ENCODE results near the gene CHCHD6. TPM values are rescaled to one million over a fixed set of nuclear protein-coding genes. Genes with fewer than 3 reads are reported as not detected.

CHCHD6 gene
- total and polyA plus RNA-seq, 2 experiments from 2014 or later: 15.8 to 21.4 TPM

GRCh38 chr3:126749931-126750755 is 46.1 kb downstream of the CHCHD6 start:
- no peak overlapping the region for H3K4me2 ChIP-seq (ENCODE audit: unreplicated experiment)
- no peaks in the 10 kb centered on the region for H3K79me2 ChIP-seq (ENCODE audit: insufficient read depth)
- no peaks in the 10 kb centered on the region for H3K36me3 ChIP-seq (ENCODE audit: low read depth)
- H3K9ac ChIP-seq: no peak overlapping the region
- no peaks in the 10 kb centered on the region for H3K9me3 ChIP-seq (ENCODE audit: low read depth)
- H3K27me3 ChIP-seq (replicated peaks; ENCODE audit: insufficient read depth): no peaks in the 10 kb centered on the region
- no peaks in the 10 kb centered on the region for H3K9me2 ChIP-seq (ENCODE audit: insufficient read depth)
- no peak for DNase-seq
- in situ Hi-C loops (cut with MboI): loop anchor here (5.0 to 10.0 kb wide), 2 partner anchors 227 to 705 kb away; no protein-coding TSS in a partner anchor
- peaks cover 22% of the 10 kb centered on the region for H3K4me1 ChIP-seq (ENCODE audit: insufficient read depth)
- no peak overlapping the region for H3K4me3 ChIP-seq
- H2AFZ ChIP-seq: no peak overlapping the region
- peaks cover 15% of the 10 kb centered on the region for H3F3A ChIP-seq (ENCODE audit: insufficient read depth)
- 97 to 98% methylated on average over 8 of the region's 8 CpGs for WGBS, 2 experiments (ENCODE audit: low coverage in 1 of 2, low lambda C conversion rate in 2 of 2, missing lambda C conversion rate in 2 of 2)
- TF ChIP-seq EZH2phosphoT487 (IDR thresholded peaks at IDR 0.05; ENCODE audit: insufficient read depth, low read depth) (no peak), EZH2 (IDR thresholded peaks at IDR 0.05; ENCODE audit: insufficient read depth, poor library complexity, severe bottlenecking) (no peak)
- H4K20me1 ChIP-seq (ENCODE audit: insufficient read depth): no peaks in the 10 kb centered on the region
- no peak overlapping the region for H3K27ac ChIP-seq

GRCh38 chr3:126750756-126751121 is 46.7 kb downstream of the CHCHD6 start:
- Histone ChIP-seq H3K9me2 (ENCODE audit: insufficient read depth) (no peaks in the 10 kb centered on the region), H3K9me3 (ENCODE audit: low read depth) (no peaks in the 10 kb centered on the region), H3K79me2 (ENCODE audit: insufficient read depth) (no peaks in the 10 kb centered on the region), H3K27me3 (replicated peaks; ENCODE audit: insufficient read depth) (no peaks in the 10 kb centered on the region), H3K4me2 (ENCODE audit: unreplicated experiment) (no peak overlapping the region), H3K4me3 (no peak overlapping the region), H3K36me3 (ENCODE audit: low read depth) (no peaks in the 10 kb centered on the region), H4K20me1 (ENCODE audit: insufficient read depth) (no peaks in the 10 kb centered on the region), H2AFZ (no peak overlapping the region), H3K4me1 (ENCODE audit: insufficient read depth) (peaks cover 22% of the 10 kb centered on the region), H3K9ac (no peak overlapping the region), H3K27ac (no peak overlapping the region), H3F3A (ENCODE audit: insufficient read depth) (peaks cover 15% of the 10 kb centered on the region)
- 82 to 86% methylated on average over 4 of the region's 4 CpGs for WGBS, 2 experiments (ENCODE audit: low coverage in 1 of 2, low lambda C conversion rate in 2 of 2, missing lambda C conversion rate in 2 of 2)
- DNase-seq: no peak
- TF ChIP-seq EZH2 (IDR thresholded peaks at IDR 0.05; ENCODE audit: insufficient read depth, poor library complexity, severe bottlenecking): no peak
- TF ChIP-seq EZH2phosphoT487 (IDR thresholded peaks at IDR 0.05; ENCODE audit: insufficient read depth, low read depth): no peak
- in situ Hi-C loops (cut with MboI): loop anchor here (5.0 to 10.0 kb wide), 2 partner anchors 227 to 704 kb away; no protein-coding TSS in a partner anchor

GRCh38 chr3:126751611-126752302 is 47.7 kb downstream of the CHCHD6 start:
- in situ Hi-C loops (cut with MboI): loop anchor here (5.0 to 10.0 kb wide), 2 partner anchors 226 to 703 kb away; no protein-coding TSS in a partner anchor
- Histone ChIP-seq H3F3A (ENCODE audit: insufficient read depth) (peaks cover 15% of the 10 kb centered on the region), H3K4me3 (no peak overlapping the region), H4K20me1 (ENCODE audit: insufficient read depth) (no peaks in the 10 kb centered on the region), H3K27ac (no peak overlapping the region), H3K4me1 (ENCODE audit: insufficient read depth) (peaks cover 22% of the 10 kb centered on the region), H3K9me2 (ENCODE audit: insufficient read depth) (no peaks in the 10 kb centered on the region), H3K9me3 (ENCODE audit: low read depth) (no peaks in the 10 kb centered on the region), H3K36me3 (ENCODE audit: low read depth) (no peaks in the 10 kb centered on the region), H3K27me3 (replicated peaks; ENCODE audit: insufficient read depth) (no peaks in the 10 kb centered on the region), H3K4me2 (ENCODE audit: unreplicated experiment) (no peak overlapping the region), H3K79me2 (ENCODE audit: insufficient read depth) (no peaks in the 10 kb centered on the region), H3K9ac (no peak overlapping the region), H2AFZ (no peak overlapping the region)
- TF ChIP-seq EZH2phosphoT487 (IDR thresholded peaks at IDR 0.05; ENCODE audit: insufficient read depth, low read depth) (no peak), EZH2 (IDR thresholded peaks at IDR 0.05; ENCODE audit: insufficient read depth, poor library complexity, severe bottlenecking) (no peak)
- no peak for DNase-seq
- 65 to 69% methylated on average over 7 of the region's 7 CpGs for WGBS, 2 experiments (ENCODE audit: low coverage in 1 of 2, low lambda C conversion rate in 2 of 2, missing lambda C conversion rate in 2 of 2)
